ES-I3 (cell line): ENCODE data around the gene VMO1.
A peak's percentile ranks its signal among the peaks of the same experiment; 100 is the strongest.

Source experiments
- H3K36me3 ChIP-seq: 2 replicates; pipeline ENCODE4 v1.6.1; 2013; ENCODE audit warnings: mild to moderate bottlenecking, low read length, control low read depth, moderate library complexity; ENCODE audit not compliant: insufficient read depth
- H3K4me1 ChIP-seq: 2 replicates; pipeline ENCODE4 v1.6.1; 2013; ENCODE audit warnings: mild to moderate bottlenecking, control low read depth, low read length; ENCODE audit not compliant: insufficient read depth
- H3K9ac ChIP-seq: 2 replicates; pipeline ENCODE4 v1.6.1; 2013; ENCODE audit warnings: low read depth, mild to moderate bottlenecking, low read length, moderate library complexity
- H3K9me3 ChIP-seq: 2 replicates; pipeline ENCODE4 v1.6.1; 2013; ENCODE audit warnings: mild to moderate bottlenecking, low read length, moderate library complexity; ENCODE audit not compliant: control insufficient read depth, insufficient read depth

VMO1 gene

GRCh38 chr17:4788159-4788806 is 2.1 kb upstream of the VMO1 start:
- 0 out of 2 replicates have a peak, but pooled peaks cover 4% of the 10 kb centered on the region for H3K4me1 ChIP-seq
- peak overlapping the region; percentile 89; the same call in 1 of the 2 replicates for H3K9ac ChIP-seq
- H3K9me3 ChIP-seq = no peaks in the 10 kb centered on the region
- no peaks in the 10 kb centered on the region for H3K36me3 ChIP-seq

GRCh38 chr17:4786516-4786915 is 352 bp upstream of the VMO1 start:
- 0 out of 2 replicates have a peak, but pooled peaks cover 4% of the 10 kb centered on the region for H3K4me1 ChIP-seq
- no peak overlapping the region for H3K9ac ChIP-seq
- H3K36me3 ChIP-seq = no peaks in the 10 kb centered on the region
- no peaks in the 10 kb centered on the region for H3K9me3 ChIP-seq

- Histone ChIP-seq H3K4me1 (0 out of 2 replicates have a peak, but pooled peaks cover 4% of the 10 kb centered on the region), H3K9me3 (no peaks in the 10 kb centered on the region), H3K9ac (no peak overlapping the region), H3K36me3 (no peaks in the 10 kb centered on the region)
Observed at GRCh38 chr17:4785311-4786105, 656 bp downstream of the VMO1 start.

GRCh38 chr17:4782652-4783051 is 3.5 kb downstream of the VMO1 start:
- Histone ChIP-seq H3K4me1 (0 out of 2 replicates have a peak, but pooled peaks cover 2% of the 10 kb centered on the region), H3K9ac (no peak overlapping the region), H3K36me3 (no peaks in the 10 kb centered on the region), H3K9me3 (no peaks in the 10 kb centered on the region)

GRCh38 chr17:4780325-4780955 is 5.7 kb downstream of the VMO1 start:
- Histone ChIP-seq H3K36me3 (no peaks in the 10 kb centered on the region), H3K4me1 (no peaks in the 10 kb centered on the region), H3K9me3 (no peaks in the 10 kb centered on the region), H3K9ac (no peak overlapping the region)

- Histone ChIP-seq H3K9ac (no peak overlapping the region), H3K4me1 (no peaks in the 10 kb centered on the region)
Observed at GRCh38 chr17:4777969-4778760, 8.0 kb downstream of the VMO1 start.

GRCh38 chr17:4772235-4772613 is 13.9 kb downstream of the VMO1 start:
- no peaks in the 10 kb centered on the region for H3K4me1 ChIP-seq
- no peak overlapping the region for H3K9ac ChIP-seq
- no peaks in the 10 kb centered on the region for H3K9me3 ChIP-seq
- H3K36me3 ChIP-seq = no peaks in the 10 kb centered on the region

More at GRCh38 chr17:4777969-4778760, 8.0 kb downstream of the VMO1 start:
- H3K36me3 ChIP-seq = no peaks in the 10 kb centered on the region
- H3K9me3 ChIP-seq = no peaks in the 10 kb centered on the region

GRCh38 chr17:4771519-4772234 is 14.5 kb downstream of the VMO1 start, which contains the start of gene TM4SF5:
TM4SF5 (plus strand) TSS chr17:4771886; CDS start chr17:4771923, 37 bp downstream.
- Histone ChIP-seq H3K9ac (no peak within 1 kb of the TSS), H3K36me3 (no peaks in the 10 kb centered on the region), H3K9me3 (no peaks in the 10 kb centered on the region), H3K4me1 (no peaks in the 10 kb centered on the region)

- Histone ChIP-seq H3K36me3 (no peaks in the 10 kb centered on the region), H3K9me3 (no peaks in the 10 kb centered on the region), H3K4me1 (no peaks in the 10 kb centered on the region)
Observed at GRCh38 chr17:4769628-4770027, 16.5 kb downstream of the VMO1 start.

GRCh38 chr17:4768298-4768697 is 17.9 kb downstream of the VMO1 start:
- Histone ChIP-seq H3K4me1 (no peaks in the 10 kb centered on the region), H3K9me3 (no peaks in the 10 kb centered on the region), H3K9ac (no peak overlapping the region), H3K36me3 (no peaks in the 10 kb centered on the region)

More at GRCh38 chr17:4769628-4770027, 16.5 kb downstream of the VMO1 start:
- no peak overlapping the region for H3K9ac ChIP-seq

GRCh38 chr17:4766723-4767122 is 19.4 kb downstream of the VMO1 start:
- Histone ChIP-seq H3K36me3 (no peaks in the 10 kb centered on the region), H3K9ac (no peak overlapping the region), H3K9me3 (no peaks in the 10 kb centered on the region), H3K4me1 (no peaks in the 10 kb centered on the region)

- H3K9ac ChIP-seq = no peak overlapping the region
- no peaks in the 10 kb centered on the region for H3K4me1 ChIP-seq
- no peaks in the 10 kb centered on the region for H3K36me3 ChIP-seq
- H3K9me3 ChIP-seq = no peaks in the 10 kb centered on the region
Observed at GRCh38 chr17:4766201-4766600, 20.0 kb downstream of the VMO1 start.

GRCh38 chr17:4764595-4764994 is 21.6 kb downstream of the VMO1 start:
- Histone ChIP-seq H3K36me3 (no peaks in the 10 kb centered on the region), H3K9ac (no peak overlapping the region), H3K9me3 (no peaks in the 10 kb centered on the region), H3K4me1 (no peaks in the 10 kb centered on the region)
